ENCODE data around the gene RNF40. TPM values are rescaled to one million over a fixed set of nuclear protein-coding genes. Genes with fewer than 3 reads are reported as not detected.

RNF40 gene
- polyA plus RNA-seq, 1 donor from 2014 or later, result 85.2 TPM

DNA sequence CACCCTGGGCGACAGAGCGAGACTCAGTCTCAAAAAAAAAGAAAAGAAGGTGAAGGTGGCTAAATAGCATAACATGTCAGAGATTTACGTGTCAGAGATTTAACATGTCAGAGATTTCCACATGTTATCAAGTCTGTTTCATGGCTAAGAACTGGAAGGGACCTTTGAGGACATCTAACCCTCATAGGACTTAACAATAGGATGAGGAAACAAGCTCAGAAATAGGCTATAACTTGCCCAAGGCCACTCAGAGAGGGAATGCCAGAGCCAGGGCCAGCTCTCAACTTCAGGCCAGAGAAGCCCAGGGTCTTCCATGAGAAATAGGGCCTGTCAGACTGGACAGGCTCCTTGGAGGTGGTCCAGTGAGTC, 51.7 kb downstream of the RNF40 start:
- Histone ChIP-seq H3K36me3 (ENCODE audit: insufficient read depth, low read length) (no peaks in the 10 kb centered on the region), H3K27me3 (ENCODE audit: insufficient read depth, low read depth, low read length) (no peaks in the 10 kb centered on the region), H3K27ac (ENCODE audit: low read length) (no peak overlapping the region), H3K79me2 (replicated peaks; ENCODE audit: insufficient read depth, low read length) (no peaks in the 10 kb centered on the region), H4K20me1 (ENCODE audit: insufficient read depth) (no peaks in the 10 kb centered on the region), H2AFZ (ENCODE audit: low read depth, low read length) (no peak overlapping the region), H3F3A (ENCODE audit: insufficient read depth, low read length, poor library complexity, severe bottlenecking) (no peaks in the 10 kb centered on the region), H3K9me3 (ENCODE audit: low read length) (no peaks in the 10 kb centered on the region), H3K9me2 (ENCODE audit: insufficient read depth, low read length) (no peaks in the 10 kb centered on the region), H3K9ac (ENCODE audit: low read length) (no peak overlapping the region), H3K4me2 (ENCODE audit: low read length) (no peak overlapping the region), H3K4me3 (ENCODE audit: low read length) (peak overlapping the region; percentile 55)
- TF ChIP-seq EZH2 (IDR thresholded peaks at IDR 0.05; ENCODE audit: borderline replicate concordance, insufficient read depth, low read length, poor library complexity, severe bottlenecking) (no peak), EP300 (conservative IDR thresholded peaks at IDR 0.05; ENCODE audit: poor library complexity, severe bottlenecking) (no peak)

DNA sequence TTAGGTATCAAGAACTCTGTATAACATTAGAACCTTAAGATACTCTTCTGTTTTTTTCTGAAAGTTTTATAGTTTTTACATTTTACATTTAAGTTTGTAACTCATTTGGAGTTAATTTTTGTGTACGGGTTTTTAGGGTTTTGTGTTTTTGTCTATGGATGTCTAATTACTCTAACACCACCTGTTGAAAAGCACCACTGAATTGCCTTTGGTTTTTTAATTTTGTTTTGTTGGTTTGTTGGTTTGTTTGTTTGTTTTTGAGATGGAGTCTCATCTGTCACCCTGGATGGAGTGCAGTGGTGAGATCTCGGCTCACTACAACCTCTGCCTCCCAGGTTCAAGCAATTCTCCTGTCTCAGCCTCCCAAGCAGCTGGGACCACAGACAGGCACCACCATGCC, 54.6 kb downstream of the RNF40 start:
- H3K9ac ChIP-seq (ENCODE audit: low read length), result no peak overlapping the region
- TF ChIP-seq, protein P1, sequence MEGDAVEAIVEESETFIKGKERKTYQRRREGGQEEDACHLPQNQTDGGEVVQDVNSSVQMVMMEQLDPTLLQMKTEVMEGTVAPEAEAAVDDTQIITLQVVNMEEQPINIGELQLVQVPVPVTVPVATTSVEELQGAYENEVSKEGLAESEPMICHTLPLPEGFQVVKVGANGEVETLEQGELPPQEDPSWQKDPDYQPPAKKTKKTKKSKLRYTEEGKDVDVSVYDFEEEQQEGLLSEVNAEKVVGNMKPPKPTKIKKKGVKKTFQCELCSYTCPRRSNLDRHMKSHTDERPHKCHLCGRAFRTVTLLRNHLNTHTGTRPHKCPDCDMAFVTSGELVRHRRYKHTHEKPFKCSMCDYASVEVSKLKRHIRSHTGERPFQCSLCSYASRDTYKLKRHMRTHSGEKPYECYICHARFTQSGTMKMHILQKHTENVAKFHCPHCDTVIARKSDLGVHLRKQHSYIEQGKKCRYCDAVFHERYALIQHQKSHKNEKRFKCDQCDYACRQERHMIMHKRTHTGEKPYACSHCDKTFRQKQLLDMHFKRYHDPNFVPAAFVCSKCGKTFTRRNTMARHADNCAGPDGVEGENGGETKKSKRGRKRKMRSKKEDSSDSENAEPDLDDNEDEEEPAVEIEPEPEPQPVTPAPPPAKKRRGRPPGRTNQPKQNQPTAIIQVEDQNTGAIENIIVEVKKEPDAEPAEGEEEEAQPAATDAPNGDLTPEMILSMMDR (IDR thresholded peaks at IDR 0.05; ENCODE audit: poor library complexity, severe bottlenecking), result no peak
- TF ChIP-seq EZH2 (IDR thresholded peaks at IDR 0.05; ENCODE audit: borderline replicate concordance, insufficient read depth, low read length, poor library complexity, severe bottlenecking) (no peak), RAD21 (conservative IDR thresholded peaks at IDR 0.05) (no peak), POLR2AphosphoS5 (IDR thresholded peaks at IDR 0.05) (no peak), EP300 (conservative IDR thresholded peaks at IDR 0.05; ENCODE audit: poor library complexity, severe bottlenecking) (no peak), MXI1 (conservative IDR thresholded peaks at IDR 0.05; ENCODE audit: poor library complexity, severe bottlenecking) (no peak), SMC3 (conservative IDR thresholded peaks at IDR 0.05; ENCODE audit: poor library complexity) (no peak), TAF1 (IDR thresholded peaks at IDR 0.05; ENCODE audit: low read depth) (no peak)
- TF ChIP-seq, protein P2, sequence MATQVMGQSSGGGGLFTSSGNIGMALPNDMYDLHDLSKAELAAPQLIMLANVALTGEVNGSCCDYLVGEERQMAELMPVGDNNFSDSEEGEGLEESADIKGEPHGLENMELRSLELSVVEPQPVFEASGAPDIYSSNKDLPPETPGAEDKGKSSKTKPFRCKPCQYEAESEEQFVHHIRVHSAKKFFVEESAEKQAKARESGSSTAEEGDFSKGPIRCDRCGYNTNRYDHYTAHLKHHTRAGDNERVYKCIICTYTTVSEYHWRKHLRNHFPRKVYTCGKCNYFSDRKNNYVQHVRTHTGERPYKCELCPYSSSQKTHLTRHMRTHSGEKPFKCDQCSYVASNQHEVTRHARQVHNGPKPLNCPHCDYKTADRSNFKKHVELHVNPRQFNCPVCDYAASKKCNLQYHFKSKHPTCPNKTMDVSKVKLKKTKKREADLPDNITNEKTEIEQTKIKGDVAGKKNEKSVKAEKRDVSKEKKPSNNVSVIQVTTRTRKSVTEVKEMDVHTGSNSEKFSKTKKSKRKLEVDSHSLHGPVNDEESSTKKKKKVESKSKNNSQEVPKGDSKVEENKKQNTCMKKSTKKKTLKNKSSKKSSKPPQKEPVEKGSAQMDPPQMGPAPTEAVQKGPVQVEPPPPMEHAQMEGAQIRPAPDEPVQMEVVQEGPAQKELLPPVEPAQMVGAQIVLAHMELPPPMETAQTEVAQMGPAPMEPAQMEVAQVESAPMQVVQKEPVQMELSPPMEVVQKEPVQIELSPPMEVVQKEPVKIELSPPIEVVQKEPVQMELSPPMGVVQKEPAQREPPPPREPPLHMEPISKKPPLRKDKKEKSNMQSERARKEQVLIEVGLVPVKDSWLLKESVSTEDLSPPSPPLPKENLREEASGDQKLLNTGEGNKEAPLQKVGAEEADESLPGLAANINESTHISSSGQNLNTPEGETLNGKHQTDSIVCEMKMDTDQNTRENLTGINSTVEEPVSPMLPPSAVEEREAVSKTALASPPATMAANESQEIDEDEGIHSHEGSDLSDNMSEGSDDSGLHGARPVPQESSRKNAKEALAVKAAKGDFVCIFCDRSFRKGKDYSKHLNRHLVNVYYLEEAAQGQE (IDR thresholded peaks at IDR 0.05; ENCODE audit: borderline replicate concordance), result no peak
- no peaks in the 10 kb centered on the region for H3K36me3 ChIP-seq (ENCODE audit: insufficient read depth, low read length)
- H3K27ac ChIP-seq (ENCODE audit: low read length), result no peak overlapping the region
- H3K4me3 ChIP-seq (ENCODE audit: low read length), result no peak overlapping the region
- no peak overlapping the region for H3K4me2 ChIP-seq (ENCODE audit: low read length)
- no peaks in the 10 kb centered on the region for H4K20me1 ChIP-seq (ENCODE audit: insufficient read depth)
- no peaks in the 10 kb centered on the region for H3K9me3 ChIP-seq (ENCODE audit: low read length)
- H2AFZ ChIP-seq (ENCODE audit: low read depth, low read length), result no peak overlapping the region
- H3K27me3 ChIP-seq (ENCODE audit: insufficient read depth, low read depth, low read length), result no peaks in the 10 kb centered on the region
- H3K79me2 ChIP-seq (replicated peaks; ENCODE audit: insufficient read depth, low read length), result no peaks in the 10 kb centered on the region
- H3K9me2 ChIP-seq (ENCODE audit: insufficient read depth, low read length), result no peaks in the 10 kb centered on the region
- H3F3A ChIP-seq (ENCODE audit: insufficient read depth, low read length, poor library complexity, severe bottlenecking), result no peaks in the 10 kb centered on the region
